Measurements from ENCODE around the gene SIX6. TPM values are rescaled to one million over a fixed set of nuclear protein-coding genes. Genes with fewer than 3 reads are reported as not detected.
"Not testable (repeated sequence)": the region's sequence is repeated elsewhere in the genome, so short reads cannot be mapped to it uniquely, and the experiment has no call there.

The SIX6 gene
- total RNA-seq, result not detected

DNA sequence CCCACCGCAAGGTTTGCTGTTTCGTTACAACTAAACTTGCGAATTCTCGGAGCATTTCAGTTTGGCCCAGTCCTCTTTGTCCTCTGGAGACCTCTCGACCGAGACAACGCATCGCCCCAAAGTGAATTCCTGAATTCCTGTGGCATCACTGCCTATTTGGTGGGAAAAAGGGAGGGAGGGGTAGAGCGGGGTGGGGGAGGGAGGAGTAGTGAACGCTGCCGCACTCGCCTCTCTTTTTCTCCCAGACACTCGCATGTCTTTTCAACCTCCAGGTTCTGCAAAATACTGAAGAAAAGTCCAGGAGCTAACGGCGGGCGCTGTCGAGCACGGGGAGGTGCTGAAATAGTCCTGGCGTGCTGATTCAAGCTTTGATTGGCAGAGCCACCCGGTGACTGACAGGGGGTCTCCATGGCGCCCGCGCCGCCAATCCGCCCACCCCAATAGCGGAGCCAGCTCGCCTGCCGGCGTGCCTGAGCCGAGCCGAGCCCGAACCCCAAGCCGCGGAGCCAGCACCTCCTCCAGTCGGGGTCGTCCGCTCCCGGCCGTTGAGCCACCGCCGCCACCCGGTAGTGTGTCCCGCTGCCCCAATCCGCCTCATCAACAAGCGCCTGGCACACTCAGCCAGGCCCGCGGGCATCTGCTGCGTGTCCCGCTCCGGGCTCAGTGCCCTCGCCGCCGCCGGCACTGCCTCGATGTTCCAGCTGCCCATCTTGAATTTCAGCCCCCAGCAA, at the start of gene SIX6:
Gene SIX6 (plus strand): TSS at position 440 of the 731 bp plus-strand sequence. CDS start 253 bp downstream, at position 693.
- H3K27ac ChIP-seq (ENCODE audit: low read depth, low read length), result no peak within 1 kb of the TSS
- H3K4me3 ChIP-seq (ENCODE audit: low read length in 3 of 3), result peak within 1 kb of the TSS; percentile 61 to 67 (median 62)
- no peaks in the 10 kb centered on the region for H3K9me3 ChIP-seq (ENCODE audit: control insufficient read depth in 3 of 3, low read length in 3 of 3)
- peaks cover 2 to 11% (median 9%) of the 10 kb centered on the region in 3 donors for H3K4me1 ChIP-seq (ENCODE audit: control insufficient read depth in 3 of 3, insufficient read depth in 3 of 3, low read length in 3 of 3)
- H3K9ac ChIP-seq (ENCODE audit: low read depth in 1 of 3, low read length in 3 of 3), result peak within 1 kb of the TSS in 2 of 3 donors; percentile 23 to 68
- H3K36me3 ChIP-seq (ENCODE audit: control insufficient read depth in 3 of 3, insufficient read depth in 3 of 3, low read length in 3 of 3), result no peaks in the 10 kb centered on the region
- H3K27me3 ChIP-seq (ENCODE audit: control insufficient read depth in 3 of 3, insufficient read depth in 3 of 3, low read length in 3 of 3), result peaks cover 29 to 62% (median 43%) of the 10 kb centered on the region in 3 donors

DNA sequence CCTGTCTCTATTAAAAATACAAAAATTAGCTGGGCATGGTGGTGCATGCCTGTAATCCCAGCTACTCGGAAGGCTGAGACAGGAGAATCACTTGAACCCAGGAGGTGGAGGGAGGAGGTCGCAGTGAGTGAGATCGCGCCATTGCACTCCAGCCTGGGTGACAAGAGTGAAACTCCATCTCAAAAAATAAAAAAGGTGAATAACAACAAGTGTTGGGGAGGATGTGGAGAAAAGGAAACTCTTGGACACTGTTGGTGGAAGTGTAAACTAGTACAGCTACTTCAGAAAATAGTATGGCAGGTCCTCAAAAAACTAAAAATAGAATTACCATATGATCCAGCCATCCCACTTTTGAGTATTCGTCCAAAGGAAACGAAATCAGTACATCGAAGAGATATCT, 28.7 kb upstream of the SIX6 start:
- not testable (repeated sequence) for H3K27me3 ChIP-seq (ENCODE audit: control insufficient read depth in 3 of 3, insufficient read depth in 3 of 3, low read length in 3 of 3); H3K4me3 ChIP-seq (ENCODE audit: low read length in 3 of 3)

DNA sequence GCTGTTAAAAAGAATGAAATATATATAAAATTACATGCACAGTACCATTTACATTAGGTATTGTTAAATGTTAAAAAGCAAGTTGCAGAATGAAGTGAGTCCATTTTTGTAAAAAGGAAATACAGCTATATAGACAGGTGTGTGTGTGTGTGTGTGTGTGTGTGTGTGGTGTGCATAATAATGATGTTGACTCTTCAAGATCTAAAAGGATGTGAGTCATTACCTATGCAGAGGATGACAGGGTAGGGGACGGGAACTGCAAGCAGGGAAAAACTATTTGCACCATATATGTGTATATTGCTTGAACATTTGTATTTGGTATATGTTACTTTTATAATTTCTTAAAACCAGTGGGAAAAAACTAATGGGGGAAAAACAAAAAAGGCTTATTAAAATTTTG, 26.2 kb upstream of the SIX6 start:
- Histone ChIP-seq H3K27me3 (ENCODE audit: control insufficient read depth in 3 of 3, insufficient read depth in 3 of 3, low read length in 3 of 3) (peaks cover 0 to 12% (median 12%) of the 10 kb centered on the region in 3 donors), H3K36me3 (ENCODE audit: control insufficient read depth in 3 of 3, insufficient read depth in 3 of 3, low read length in 3 of 3) (no peaks in the 10 kb centered on the region), H3K9ac (ENCODE audit: low read depth in 1 of 3, low read length in 3 of 3) (no peak overlapping the region), H3K4me1 (ENCODE audit: control insufficient read depth in 3 of 3, insufficient read depth in 3 of 3, low read length in 3 of 3) (peaks cover 0 to 6% (median 0%) of the 10 kb centered on the region in 3 donors), H3K27ac (ENCODE audit: low read depth, low read length) (no peak overlapping the region), H3K9me3 (ENCODE audit: control insufficient read depth in 3 of 3, low read length in 3 of 3) (peaks cover 0 to 2% (median 0%) of the 10 kb centered on the region in 3 donors), H3K4me3 (ENCODE audit: low read length in 3 of 3) (no peak overlapping the region)

More for the DNA sequence above, 28.7 kb upstream of the SIX6 start:
- H3K36me3 ChIP-seq (ENCODE audit: control insufficient read depth in 3 of 3, insufficient read depth in 3 of 3, low read length in 3 of 3); H3K9me3 ChIP-seq (ENCODE audit: control insufficient read depth in 3 of 3, low read length in 3 of 3); H3K4me1 ChIP-seq (ENCODE audit: control insufficient read depth in 3 of 3, insufficient read depth in 3 of 3, low read length in 3 of 3); H3K27ac ChIP-seq (ENCODE audit: low read depth, low read length); H3K9ac ChIP-seq (ENCODE audit: low read depth in 1 of 3, low read length in 3 of 3): not testable (repeated sequence)

DNA sequence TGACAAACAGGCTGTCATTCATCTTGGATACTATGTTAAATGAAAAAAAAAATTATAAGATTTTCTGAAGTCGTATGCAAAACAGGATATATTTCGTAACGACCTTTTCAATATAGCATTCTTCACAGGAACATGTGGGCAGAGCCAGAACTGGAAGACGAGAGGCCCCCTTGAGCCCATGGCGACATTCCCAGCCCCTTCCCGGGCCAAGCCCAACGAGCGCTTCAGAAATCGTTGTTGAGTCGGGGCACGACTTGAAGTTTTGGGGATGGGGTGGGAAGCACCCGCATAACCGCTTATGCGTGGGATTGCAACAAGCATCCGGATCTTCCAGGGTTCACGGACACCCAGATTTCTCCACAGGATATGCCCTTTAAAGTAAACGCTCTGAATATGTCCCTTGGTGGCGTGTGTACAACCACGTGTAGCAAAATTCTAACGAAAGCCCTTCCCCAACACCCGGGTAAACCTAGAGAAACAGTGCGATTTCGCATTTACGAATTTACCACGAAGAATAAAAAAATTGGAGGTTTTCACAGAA, 23.8 kb upstream of the SIX6 start:
- H3K4me3 ChIP-seq (ENCODE audit: low read length in 3 of 3), result peak overlapping the region; percentile 45 to 72 (median 57)
- H3K9ac ChIP-seq (ENCODE audit: low read depth in 1 of 3, low read length in 3 of 3), result no peak overlapping the region
- peaks cover 0 to 12% (median 12%) of the 10 kb centered on the region in 3 donors for H3K27me3 ChIP-seq (ENCODE audit: control insufficient read depth in 3 of 3, insufficient read depth in 3 of 3, low read length in 3 of 3)
- H3K27ac ChIP-seq (ENCODE audit: low read depth, low read length), result no peak overlapping the region
- no peaks in the 10 kb centered on the region for H3K36me3 ChIP-seq (ENCODE audit: control insufficient read depth in 3 of 3, insufficient read depth in 3 of 3, low read length in 3 of 3)
- peaks cover 0 to 2% (median 0%) of the 10 kb centered on the region in 3 donors for H3K9me3 ChIP-seq (ENCODE audit: control insufficient read depth in 3 of 3, low read length in 3 of 3)
- peaks cover 0 to 6% (median 0%) of the 10 kb centered on the region in 3 donors for H3K4me1 ChIP-seq (ENCODE audit: control insufficient read depth in 3 of 3, insufficient read depth in 3 of 3, low read length in 3 of 3)

DNA sequence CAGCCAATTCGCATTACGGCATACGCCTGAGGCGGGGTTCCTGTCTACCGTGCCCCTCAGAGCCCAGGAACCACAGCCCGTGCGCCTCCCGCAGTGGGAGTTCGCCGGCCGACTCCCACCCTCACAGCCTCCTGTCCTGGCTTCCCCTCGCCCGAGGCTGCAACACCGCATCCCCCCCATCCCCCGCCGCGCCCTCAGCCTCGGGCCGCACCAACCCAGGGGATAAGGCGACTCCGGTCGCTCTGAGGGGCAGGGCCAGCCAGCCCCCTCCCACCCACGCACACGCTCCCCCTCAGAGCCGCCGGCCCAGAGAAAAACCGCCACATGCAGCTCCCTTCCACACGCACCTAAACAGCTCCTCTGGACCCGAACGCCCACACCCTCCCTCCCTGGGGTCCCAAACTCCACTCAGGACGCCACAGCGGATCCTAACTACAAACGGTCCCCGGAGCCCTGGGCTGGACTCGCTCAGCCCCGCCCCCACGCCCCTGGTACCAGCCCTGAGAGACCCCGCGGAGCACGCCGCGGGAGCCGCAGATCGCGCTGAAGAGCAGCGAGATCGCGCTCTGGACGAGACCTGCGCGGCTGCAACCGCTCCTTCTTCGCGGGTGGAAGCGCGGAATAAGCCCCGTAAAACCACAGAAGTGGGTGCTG, 23.2 kb upstream of the SIX6 start, which contains the start of gene C14orf39:
Gene C14orf39 (minus strand): TSS at position 466 of the 654 bp plus-strand sequence. CDS start 985 bp downstream, outside the sequence.
- peaks cover 0 to 12% (median 12%) of the 10 kb centered on the region in 3 donors for H3K27me3 ChIP-seq (ENCODE audit: control insufficient read depth in 3 of 3, insufficient read depth in 3 of 3, low read length in 3 of 3)
- peak within 1 kb of the TSS; percentile 45 to 72 (median 57) for H3K4me3 ChIP-seq (ENCODE audit: low read length in 3 of 3)
- no peak within 1 kb of the TSS for H3K27ac ChIP-seq (ENCODE audit: low read depth, low read length)
- H3K9me3 ChIP-seq (ENCODE audit: control insufficient read depth in 3 of 3, low read length in 3 of 3), result no peaks in the 10 kb centered on the region
- no peaks in the 10 kb centered on the region for H3K36me3 ChIP-seq (ENCODE audit: control insufficient read depth in 3 of 3, insufficient read depth in 3 of 3, low read length in 3 of 3)
- no peak within 1 kb of the TSS for H3K9ac ChIP-seq (ENCODE audit: low read depth in 1 of 3, low read length in 3 of 3)
- H3K4me1 ChIP-seq (ENCODE audit: control insufficient read depth in 3 of 3, insufficient read depth in 3 of 3, low read length in 3 of 3), result peaks cover 0 to 6% (median 0%) of the 10 kb centered on the region in 3 donors

DNA sequence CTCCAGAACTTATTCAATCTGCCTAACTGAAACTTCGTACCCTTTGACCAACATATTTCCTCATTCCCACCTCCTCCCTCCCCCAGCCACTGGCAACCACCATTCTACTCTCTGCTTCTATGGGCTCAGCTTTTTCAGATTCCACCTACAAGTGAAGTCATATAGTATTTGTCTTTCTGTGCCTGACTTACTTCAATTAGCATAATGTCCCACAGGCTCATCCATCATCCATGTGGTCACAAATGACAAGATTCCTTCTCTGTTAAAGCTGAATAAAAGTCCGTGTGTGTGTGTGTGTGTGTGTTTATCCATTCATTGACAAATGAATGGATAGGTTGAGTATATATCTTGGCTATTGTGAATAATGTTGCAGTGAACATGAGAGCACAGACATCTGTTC, 21.7 kb upstream of the SIX6 start:
- H3K36me3 ChIP-seq (ENCODE audit: control insufficient read depth in 3 of 3, insufficient read depth in 3 of 3, low read length in 3 of 3), result no peaks in the 10 kb centered on the region
- no peaks in the 10 kb centered on the region for H3K9me3 ChIP-seq (ENCODE audit: control insufficient read depth in 3 of 3, low read length in 3 of 3)
- H3K27ac ChIP-seq (ENCODE audit: low read depth, low read length), result no peak overlapping the region
- H3K27me3 ChIP-seq (ENCODE audit: control insufficient read depth in 3 of 3, insufficient read depth in 3 of 3, low read length in 3 of 3), result peaks cover 0 to 12% (median 12%) of the 10 kb centered on the region in 3 donors
- no peak overlapping the region for H3K9ac ChIP-seq (ENCODE audit: low read depth in 1 of 3, low read length in 3 of 3)
- peaks cover 0 to 6% (median 0%) of the 10 kb centered on the region in 3 donors for H3K4me1 ChIP-seq (ENCODE audit: control insufficient read depth in 3 of 3, insufficient read depth in 3 of 3, low read length in 3 of 3)
- no peak overlapping the region for H3K4me3 ChIP-seq (ENCODE audit: low read length in 3 of 3)

DNA sequence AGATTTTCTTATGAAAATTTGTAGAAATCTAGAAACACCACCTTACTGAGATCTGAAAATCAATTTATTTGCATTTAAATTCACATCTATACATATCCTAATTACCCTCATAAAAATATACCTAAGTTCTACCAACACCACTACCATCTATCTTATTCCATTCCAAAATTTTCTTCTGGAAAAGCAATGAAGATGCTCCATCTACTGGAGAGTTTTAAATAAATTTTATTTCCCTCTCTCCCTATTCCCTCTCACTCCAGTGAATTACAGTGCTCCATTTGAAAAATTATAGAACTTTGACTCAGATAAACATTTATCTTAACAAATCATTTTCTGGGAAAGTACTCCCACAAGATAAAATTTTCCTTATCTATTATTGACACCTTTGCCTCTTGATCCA, 20.8 kb upstream of the SIX6 start:
- H3K4me3 ChIP-seq (ENCODE audit: low read length in 3 of 3), result no peak overlapping the region
- peaks cover 0 to 6% (median 0%) of the 10 kb centered on the region in 3 donors for H3K4me1 ChIP-seq (ENCODE audit: control insufficient read depth in 3 of 3, insufficient read depth in 3 of 3, low read length in 3 of 3)
- H3K27me3 ChIP-seq (ENCODE audit: control insufficient read depth in 3 of 3, insufficient read depth in 3 of 3, low read length in 3 of 3), result peaks cover 0 to 12% (median 12%) of the 10 kb centered on the region in 3 donors
- no peaks in the 10 kb centered on the region for H3K36me3 ChIP-seq (ENCODE audit: control insufficient read depth in 3 of 3, insufficient read depth in 3 of 3, low read length in 3 of 3)
- no peaks in the 10 kb centered on the region for H3K9me3 ChIP-seq (ENCODE audit: control insufficient read depth in 3 of 3, low read length in 3 of 3)
- H3K9ac ChIP-seq (ENCODE audit: low read depth in 1 of 3, low read length in 3 of 3), result no peak overlapping the region
- H3K27ac ChIP-seq (ENCODE audit: low read depth, low read length), result no peak overlapping the region

DNA sequence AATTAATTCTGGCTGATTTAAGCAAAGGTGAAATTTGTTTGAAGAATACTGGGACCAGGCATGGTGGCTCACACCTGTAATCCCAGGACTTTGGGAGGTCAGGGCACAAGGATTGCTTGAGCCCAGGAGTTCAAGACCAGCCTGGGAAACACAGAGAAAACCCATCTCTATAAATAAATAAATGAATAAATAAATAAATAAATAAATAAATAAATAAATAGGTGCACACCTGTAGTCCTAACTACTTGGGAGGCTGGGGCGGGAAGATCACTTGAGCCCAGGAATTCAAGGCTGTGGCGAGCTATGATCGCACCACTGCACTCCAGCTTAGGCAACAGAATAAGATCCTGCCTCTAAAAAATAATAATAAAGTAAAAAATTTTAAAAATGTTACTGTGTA, 18.7 kb upstream of the SIX6 start:
- Histone ChIP-seq H3K4me1 (ENCODE audit: control insufficient read depth in 3 of 3, insufficient read depth in 3 of 3, low read length in 3 of 3) (peaks cover 0 to 6% (median 0%) of the 10 kb centered on the region in 3 donors), H3K4me3 (ENCODE audit: low read length in 3 of 3) (no peak overlapping the region), H3K36me3 (ENCODE audit: control insufficient read depth in 3 of 3, insufficient read depth in 3 of 3, low read length in 3 of 3) (no peaks in the 10 kb centered on the region), H3K27ac (ENCODE audit: low read depth, low read length) (no peak overlapping the region), H3K27me3 (ENCODE audit: control insufficient read depth in 3 of 3, insufficient read depth in 3 of 3, low read length in 3 of 3) (peaks cover 0 to 12% (median 11%) of the 10 kb centered on the region in 3 donors), H3K9me3 (ENCODE audit: control insufficient read depth in 3 of 3, low read length in 3 of 3) (no peaks in the 10 kb centered on the region), H3K9ac (ENCODE audit: low read depth in 1 of 3, low read length in 3 of 3) (no peak overlapping the region)

DNA sequence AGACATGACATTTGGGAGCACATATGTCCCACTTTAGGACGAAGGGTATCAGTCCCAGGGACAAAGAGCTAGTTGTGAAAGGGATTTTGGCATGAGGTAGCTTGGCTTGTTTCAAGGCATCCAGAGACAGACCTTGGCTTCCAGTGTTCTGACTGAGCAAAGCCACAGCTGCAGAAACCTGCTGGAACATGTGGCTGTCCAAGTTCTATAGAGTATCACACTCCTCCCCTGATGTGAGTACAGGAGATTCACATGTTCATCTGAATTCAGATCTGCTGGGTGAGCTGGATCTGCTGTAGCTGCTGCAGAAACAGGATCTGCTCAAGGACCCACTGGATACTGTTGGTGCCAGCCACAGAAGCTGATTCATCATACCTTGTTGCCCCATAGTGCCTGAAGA, 13.0 kb upstream of the SIX6 start:
- Histone ChIP-seq H3K4me1 (ENCODE audit: control insufficient read depth in 3 of 3, insufficient read depth in 3 of 3, low read length in 3 of 3) (no peaks in the 10 kb centered on the region), H3K27me3 (ENCODE audit: control insufficient read depth in 3 of 3, insufficient read depth in 3 of 3, low read length in 3 of 3) (peaks cover 0 to 5% (median 0%) of the 10 kb centered on the region in 3 donors), H3K36me3 (ENCODE audit: control insufficient read depth in 3 of 3, insufficient read depth in 3 of 3, low read length in 3 of 3) (peaks cover 0 to 4% (median 0%) of the 10 kb centered on the region in 3 donors), H3K9ac (ENCODE audit: low read depth in 1 of 3, low read length in 3 of 3) (no peak overlapping the region), H3K4me3 (ENCODE audit: low read length in 3 of 3) (no peak overlapping the region), H3K27ac (ENCODE audit: low read depth, low read length) (no peak overlapping the region), H3K9me3 (ENCODE audit: control insufficient read depth in 3 of 3, low read length in 3 of 3) (no peaks in the 10 kb centered on the region)

All from skeletal muscle tissue (tissue), 4 donors.